HEK293 (cell line): ENCODE data around the gene ATP5F1D.

Source experiments
- CTCF ChIA-PET: fragments of 350-600 bp; formaldehyde crosslinking; extraction: SDS; loops from one replicate; lab custom pipeline; 2021; ENCODE audit warnings: antibody characterized with exemption; lab: Yijun Ruan, JAX
- POLR2A ChIA-PET: fragments of 300-600 bp; formaldehyde crosslinking; extraction: SDS; loops from one replicate; lab custom pipeline; 2020; ENCODE audit warnings: antibody characterized with exemption, inconsistent platforms; lab: Yijun Ruan, JAX
- H3K27ac ChIP-seq: fragments of 200-500 bp; sonication (Bioruptor generic); 2 replicates; pipeline ENCODE4 v1.5.1; 2014; ENCODE audit warnings: low read depth, low read length, control low read depth, inconsistent platforms; ENCODE audit errors: extremely low read depth
- H3K36me3 ChIP-seq, 2 experiments: fragments of 200-500 bp in 1 of 2; sonication (Bioruptor generic) in 1 of 2; 1 replicate in 1 of 2; 2 replicates in 1 of 2; pipeline ENCODE4 v1.5.1; 2014 to 2017; ENCODE audit warnings: inconsistent platforms in 2 of 2, low read length in 2 of 2; ENCODE audit not compliant: control insufficient read depth in 2 of 2, insufficient read depth in 1 of 2
- H3K4me1 ChIP-seq: fragments of 200-500 bp; sonication (Bioruptor generic); 2 replicates; pipeline ENCODE4 v1.5.1; 2014; ENCODE audit warnings: mild to moderate bottlenecking, low read length, inconsistent platforms; ENCODE audit not compliant: control insufficient read depth, insufficient read depth
- H3K4me3 ChIP-seq: 2 replicates; pipeline ENCODE4 v1.5.1; 2011; ENCODE audit warnings: low read depth, mild to moderate bottlenecking, control low read depth, low read length, moderate library complexity
- H3K9me3 ChIP-seq: fragments of 200-500 bp; sonication (Bioruptor generic); 2 replicates; pipeline ENCODE4 v1.5.1; 2014; ENCODE audit warnings: low read depth, low read length, inconsistent platforms; ENCODE audit not compliant: control insufficient read depth, insufficient read depth
- GFI1B ChIP-seq: fragments of 450-650 bp; formaldehyde crosslinking; IDR thresholded peaks from 2 replicates; pipeline ENCODE4 v1.5.1; 2016; ENCODE audit warnings: missing biosample characterization, missing genetic modification characterization
- HOXC10 ChIP-seq: sonication (generic); formaldehyde crosslinking; IDR thresholded peaks from 2 replicates; pipeline ENCODE4 v1.8.1; 2023; ENCODE audit warnings: mild to moderate bottlenecking, missing genetic modification reagents
- HOXD13 ChIP-seq: sonication (generic); formaldehyde crosslinking; IDR thresholded peaks from 2 replicates; pipeline ENCODE4 v1.8.0; 2022; ENCODE audit warnings: missing genetic modification reagents, borderline replicate concordance
- PATZ1 ChIP-seq: fragments of 450-650 bp; formaldehyde crosslinking; IDR thresholded peaks from 2 replicates; pipeline ENCODE4 v1.5.1; 2016; ENCODE audit warnings: missing biosample characterization, missing genetic modification characterization
- SALL2 ChIP-seq: fragments of 450-650 bp; formaldehyde crosslinking; IDR thresholded peaks from 2 replicates; pipeline ENCODE4 v1.5.0; 2017; ENCODE audit warnings: missing biosample characterization, mild to moderate bottlenecking, missing genetic modification characterization, borderline replicate concordance
- SP3 ChIP-seq: fragments of 450-650 bp; formaldehyde crosslinking; IDR thresholded peaks from 2 replicates; pipeline ENCODE4 v1.5.1; 2016; ENCODE audit warnings: missing biosample characterization, missing genetic modification characterization
- TRIM28 ChIP-seq: IDR thresholded peaks from 2 replicates; pipeline ENCODE4 v1.6.1; 2011; ENCODE audit warnings: low read length, control low read depth, borderline replicate concordance
- YY2 ChIP-seq: fragments of 450-650 bp; formaldehyde crosslinking; IDR thresholded peaks from 2 replicates; pipeline ENCODE4 v1.5.1; 2016; ENCODE audit warnings: missing biosample characterization, missing genetic modification characterization
- ZBTB26 ChIP-seq: fragments of 450-650 bp; formaldehyde crosslinking; optimal IDR thresholded peaks from 2 replicates; pipeline ENCODE3; 2016; ENCODE audit warnings: missing biosample characterization, mild to moderate bottlenecking, missing genetic modification characterization
- ZBTB48 ChIP-seq: fragments of 450-650 bp; formaldehyde crosslinking; IDR thresholded peaks from 2 replicates; pipeline ENCODE4 v1.5.1; 2016; ENCODE audit warnings: missing biosample characterization, missing genetic modification characterization
- ZBTB8A ChIP-seq: fragments of 450-650 bp; formaldehyde crosslinking; IDR thresholded peaks from 2 replicates; pipeline ENCODE4 v1.5.1; 2016; ENCODE audit warnings: missing biosample characterization, missing genetic modification characterization
- ZNF16 ChIP-seq: fragments of 450-650 bp; formaldehyde crosslinking; IDR thresholded peaks from 2 replicates; pipeline ENCODE4 v1.5.1; 2016; ENCODE audit warnings: low read depth, missing biosample characterization, missing genetic modification characterization
- ZNF169 ChIP-seq: fragments of 450-650 bp; formaldehyde crosslinking; IDR thresholded peaks from 2 replicates; pipeline ENCODE4 v1.5.1; 2016; ENCODE audit warnings: missing biosample characterization, missing genetic modification characterization
- ZNF211 ChIP-seq: fragments of 450-650 bp; formaldehyde crosslinking; IDR thresholded peaks from 2 replicates; pipeline ENCODE4 v1.5.1; 2016; ENCODE audit warnings: low read depth, missing biosample characterization, missing genetic modification characterization
- ZNF341 ChIP-seq: fragments of 450-650 bp; formaldehyde crosslinking; IDR thresholded peaks from 2 replicates; pipeline ENCODE4; 2016; ENCODE audit warnings: low read depth, missing biosample characterization, missing genetic modification characterization
- ZNF37A ChIP-seq: fragments of 450-650 bp; IDR thresholded peaks from 2 replicates; pipeline ENCODE4 v1.5.1; 2018; ENCODE audit warnings: missing biosample characterization, missing genetic modification characterization
- ZNF404 ChIP-seq: fragments of 450-650 bp; formaldehyde crosslinking; IDR thresholded peaks from 2 replicates; pipeline ENCODE4 v1.5.1; 2017; ENCODE audit warnings: missing biosample characterization, missing genetic modification characterization
- ZNF416 ChIP-seq: fragments of 450-650 bp; formaldehyde crosslinking; IDR thresholded peaks from 2 replicates; pipeline ENCODE4 v1.5.1; 2016; ENCODE audit warnings: missing biosample characterization, missing genetic modification characterization
- ZNF423 ChIP-seq: fragments of 450-650 bp; formaldehyde crosslinking; IDR thresholded peaks from 2 replicates; pipeline ENCODE4 v1.5.1; 2016; ENCODE audit warnings: missing biosample characterization, missing genetic modification characterization
- ZNF514 ChIP-seq: fragments of 450-650 bp; formaldehyde crosslinking; IDR thresholded peaks from 2 replicates; pipeline ENCODE4 v1.5.1; 2016; ENCODE audit warnings: missing biosample characterization, missing genetic modification characterization
- ZNF529 ChIP-seq: fragments of 450-650 bp; formaldehyde crosslinking; IDR thresholded peaks from 2 replicates; pipeline ENCODE4 v1.5.1; 2017; ENCODE audit warnings: missing genetic modification characterization, missing biosample characterization; ENCODE audit not compliant: insufficient replicate concordance
- ZNF530 ChIP-seq: fragments of 450-650 bp; formaldehyde crosslinking; IDR thresholded peaks from 2 replicates; pipeline ENCODE4 v1.5.1; 2016; ENCODE audit warnings: low read depth, missing biosample characterization, missing genetic modification characterization
- ZNF555 ChIP-seq: fragments of 450-650 bp; formaldehyde crosslinking; conservative IDR thresholded peaks from 2 replicates; pipeline ENCODE4 v1.5.1; 2017; ENCODE audit warnings: missing biosample characterization, mild to moderate bottlenecking, missing genetic modification characterization, inconsistent platforms
- ZNF560 ChIP-seq: fragments of 450-650 bp; formaldehyde crosslinking; IDR thresholded peaks from 2 replicates; pipeline ENCODE4 v1.5.1; 2017; ENCODE audit warnings: missing biosample characterization, missing genetic modification characterization, borderline replicate concordance
- ZNF610 ChIP-seq: fragments of 450-650 bp; formaldehyde crosslinking; IDR thresholded peaks from 2 replicates; pipeline ENCODE4 v1.5.1; 2016; ENCODE audit warnings: missing biosample characterization, missing genetic modification characterization, borderline replicate concordance
- ZNF623 ChIP-seq: fragments of 450-650 bp; formaldehyde crosslinking; IDR thresholded peaks from 2 replicates; pipeline ENCODE4 v1.5.1; 2016; ENCODE audit warnings: missing biosample characterization, missing genetic modification characterization
- ZNF692 ChIP-seq: fragments of 450-650 bp; formaldehyde crosslinking; IDR thresholded peaks from 2 replicates; pipeline ENCODE4 v1.5.1; 2016; ENCODE audit warnings: missing biosample characterization, missing genetic modification characterization
- ZNF776 ChIP-seq: fragments of 450-650 bp; formaldehyde crosslinking; IDR thresholded peaks from 2 replicates; pipeline ENCODE4 v1.5.0; 2017; ENCODE audit warnings: missing biosample characterization, missing genetic modification characterization, borderline replicate concordance
- ZNF777 ChIP-seq: fragments of 450-650 bp; formaldehyde crosslinking; IDR thresholded peaks from 2 replicates; pipeline ENCODE4 v1.5.1; 2017; ENCODE audit warnings: missing biosample characterization, missing genetic modification characterization, borderline replicate concordance
- ZSCAN16 ChIP-seq: fragments of 450-650 bp; formaldehyde crosslinking; IDR thresholded peaks from 2 replicates; pipeline ENCODE4 v1.5.1; 2016; ENCODE audit warnings: missing biosample characterization, missing genetic modification characterization
- ZXDB ChIP-seq: fragments of 450-650 bp; formaldehyde crosslinking; IDR thresholded peaks from 2 replicates; pipeline ENCODE4 v1.5.1; 2016; ENCODE audit warnings: missing biosample characterization, missing genetic modification characterization
- TF ChIP-seq, protein P1 (sequence below): fragments of 450-650 bp; formaldehyde crosslinking; IDR thresholded peaks from 2 replicates; pipeline ENCODE4 v1.5.1; 2017; ENCODE audit warnings: missing biosample characterization, missing genetic modification characterization

Gene ATP5F1D

DNA sequence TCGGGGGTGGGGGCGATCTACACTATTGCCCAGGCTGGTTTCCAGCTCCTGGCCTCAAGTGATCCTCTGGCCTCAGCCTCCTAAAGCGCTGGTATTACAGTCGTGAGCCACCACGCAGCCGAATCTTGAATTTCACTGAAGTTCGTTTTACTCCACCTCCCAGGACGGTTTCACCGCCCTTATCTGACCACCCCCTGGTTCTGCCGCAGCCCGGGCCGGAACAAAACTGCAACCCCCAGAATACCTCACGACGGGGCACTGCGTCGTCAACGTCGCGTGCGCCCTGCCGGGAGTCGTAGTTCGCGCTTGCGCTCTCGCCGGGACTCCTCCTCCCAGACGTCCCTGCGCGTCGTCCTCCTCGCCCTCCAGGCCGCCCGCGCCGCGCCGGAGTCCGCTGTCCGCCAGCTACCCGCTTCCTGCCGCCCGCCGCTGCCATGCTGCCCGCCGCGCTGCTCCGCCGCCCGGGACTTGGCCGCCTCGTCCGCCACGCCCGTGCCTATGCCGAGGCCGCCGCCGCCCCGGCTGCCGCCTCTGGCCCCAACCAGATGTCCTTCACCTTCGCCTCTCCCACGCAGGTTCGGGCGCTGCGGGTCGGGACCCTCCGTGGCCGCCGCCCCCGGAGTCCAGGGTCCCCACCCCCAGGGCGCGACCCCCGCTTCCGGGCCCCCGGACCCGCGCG lies at the start of gene ATP5F1D:
Gene ATP5F1D, plus strand, starts transcription at position 335 of the 679 bp plus-strand sequence. Its CDS starts 100 bp downstream, at position 435.
- ChIA-PET CTCF (interaction anchor here (0.6 to 3.8 kb wide), 10 partner anchors 24 to 474 kb away, joined by 3 to 19 read pairs (median 4); partner anchors contain the start of genes ARHGAP45 and WDR18), POLR2A (interaction anchor here (1.0 to 7.7 kb wide), 6 partner anchors 11 to 34 kb away, joined by 3 to 231 read pairs (median 6); partner anchors contain the start of genes CIRBP and FAM174C)
- Histone ChIP-seq H3K9me3 (no peaks in the 10 kb centered on the region), H3K36me3 (peaks cover 0 to 11% of the 10 kb centered on the region in 2 experiments; a peak in 1 of 3 replicates), H3K27ac (peak within 1 kb of the TSS; percentile 63), H3K4me1 (peaks cover 8% of the 10 kb centered on the region), H3K4me3 (peak within 1 kb of the TSS; percentile 75)
- TF ChIP-seq ZNF423 (no peak), ZNF211 (tag by site-specific recombination) (no peak), ZNF514 (tag by site-specific recombination) (no peak), ZNF37A (tag by site-specific recombination) (no peak), ZNF610 (no peak), HOXD13 (no peak), ZBTB26 (tag by site-specific recombination) (peak; percentile 81), SALL2 (tag by site-specific recombination) (no peak), ZNF416 (tag by site-specific recombination) (no peak), ZNF16 (tag by site-specific recombination) (no peak), GFI1B (no peak), YY2 (no peak), ZNF404 (tag by site-specific recombination) (no peak), SP3 (tag by site-specific recombination) (peak; percentile 88), ZNF341 (peak; percentile 85), ZXDB (tag by site-specific recombination) (peak; percentile 75), HOXC10 (CRISPR knock-in tag) (no peak), ZNF560 (tag by site-specific recombination) (no peak), ZNF169 (tag by site-specific recombination) (no peak), ZBTB48 (no peak), ZBTB8A (tag by site-specific recombination) (peak; percentile 60), ZNF777 (tag by site-specific recombination) (no peak), ZNF623 (no peak), ZNF555 (tag by site-specific recombination) (no peak), TRIM28 (no peak), ZNF529 (tag by site-specific recombination) (no peak), PATZ1 (tag by site-specific recombination) (peak; percentile 74), ZNF692 (tag by site-specific recombination) (no peak; the same call in 1 of the 2 replicates), ZNF530 (no peak), ZSCAN16 (tag by site-specific recombination) (no peak), ZNF776 (tag by site-specific recombination) (no peak)
- TF ChIP-seq, protein P1, sequence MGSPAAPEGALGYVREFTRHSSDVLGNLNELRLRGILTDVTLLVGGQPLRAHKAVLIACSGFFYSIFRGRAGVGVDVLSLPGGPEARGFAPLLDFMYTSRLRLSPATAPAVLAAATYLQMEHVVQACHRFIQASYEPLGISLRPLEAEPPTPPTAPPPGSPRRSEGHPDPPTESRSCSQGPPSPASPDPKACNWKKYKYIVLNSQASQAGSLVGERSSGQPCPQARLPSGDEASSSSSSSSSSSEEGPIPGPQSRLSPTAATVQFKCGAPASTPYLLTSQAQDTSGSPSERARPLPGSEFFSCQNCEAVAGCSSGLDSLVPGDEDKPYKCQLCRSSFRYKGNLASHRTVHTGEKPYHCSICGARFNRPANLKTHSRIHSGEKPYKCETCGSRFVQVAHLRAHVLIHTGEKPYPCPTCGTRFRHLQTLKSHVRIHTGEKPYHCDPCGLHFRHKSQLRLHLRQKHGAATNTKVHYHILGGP: no peak
